ENCODE data around the gene B9D1.
A peak's percentile ranks its signal among the peaks of the same experiment; 100 is the strongest.

The B9D1 gene

GRCh38 chr17:19336938-19337711, 25.4 kb downstream of the B9D1 start:
- ChIA-PET POLR2A (no interaction called here), CTCF (interaction anchor here (1.1 kb wide), 2 partner anchors 15 to 155 kb away, joined by 3 to 4 read pairs; no protein-coding TSS in a partner anchor)
- TF ChIP-seq ZNF384 (IDR thresholded peaks at IDR 0.05): no peak
- TF ChIP-seq LEF1 (IDR thresholded peaks at IDR 0.05; ENCODE audit: borderline replicate concordance): no peak
- TF ChIP-seq SP1 (IDR thresholded peaks at IDR 0.05): no peak
- TF ChIP-seq FOXA1 (IDR thresholded peaks at IDR 0.05): no peak
- TF ChIP-seq L3MBTL2 (conservative IDR thresholded peaks at IDR 0.05): no peak
- TF ChIP-seq HDGF (IDR thresholded peaks at IDR 0.05; ENCODE audit: borderline replicate concordance): peak; percentile 32; the same call in 1 of the 2 replicates
- no peak for TF ChIP-seq ELF4 (IDR thresholded peaks at IDR 0.05)
- TF ChIP-seq SUZ12 (IDR thresholded peaks at IDR 0.05): no peak
- TF ChIP-seq ARNT (IDR thresholded peaks at IDR 0.05): no peak
- no peak for DNase-seq (ENCODE audit: extremely low spot score)

DNA sequence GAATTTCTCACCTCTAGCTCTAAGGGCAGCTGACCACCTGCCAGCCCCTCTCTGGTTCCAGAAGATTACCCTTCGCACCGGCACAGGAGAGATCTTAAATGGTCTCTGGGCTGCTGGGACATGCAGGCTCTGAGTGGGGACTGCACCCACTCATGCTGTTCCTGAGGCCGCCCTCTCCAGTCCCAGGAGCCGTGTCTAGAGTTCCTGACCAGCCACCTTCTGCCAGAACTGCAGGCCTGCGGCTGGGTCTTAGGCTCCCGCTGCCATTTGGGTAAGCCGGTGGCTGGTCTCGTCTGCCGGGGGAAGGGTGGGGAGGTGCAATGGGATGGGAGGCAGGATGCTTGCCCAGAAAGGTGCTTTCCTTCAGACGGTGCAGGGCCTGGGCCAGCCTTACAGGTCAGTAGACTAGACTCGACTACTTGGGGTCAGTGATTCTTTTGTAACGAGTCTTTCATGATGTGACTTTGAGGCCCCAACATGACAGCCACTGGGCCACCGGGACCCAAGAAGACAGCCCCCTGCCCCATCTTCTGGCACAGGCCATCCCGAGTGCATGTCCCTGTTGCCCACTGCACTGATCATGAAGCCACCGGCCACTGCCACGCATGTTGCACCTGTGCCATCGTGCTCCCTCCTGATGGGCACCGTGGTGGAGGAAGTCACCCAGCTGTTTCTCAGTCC, 26.4 kb downstream of the B9D1 start:
- no peak for DNase-seq (ENCODE audit: extremely low spot score)
- TF ChIP-seq NFRKB (IDR thresholded peaks at IDR 0.05): no peak
- no peak for TF ChIP-seq ARNT (IDR thresholded peaks at IDR 0.05)
- no peak for TF ChIP-seq FOXA1 (IDR thresholded peaks at IDR 0.05)
- no peak for TF ChIP-seq SUZ12 (IDR thresholded peaks at IDR 0.05)
- no peak for TF ChIP-seq LEF1 (IDR thresholded peaks at IDR 0.05; ENCODE audit: borderline replicate concordance)
- no peak for TF ChIP-seq PKNOX1 (IDR thresholded peaks at IDR 0.05)
- TF ChIP-seq CTBP1 (IDR thresholded peaks at IDR 0.05; ENCODE audit: borderline replicate concordance): no peak
- TF ChIP-seq SP1 (IDR thresholded peaks at IDR 0.05): no peak
- no peak for TF ChIP-seq ELF4 (IDR thresholded peaks at IDR 0.05)
- no peak for TF ChIP-seq FOXM1 (IDR thresholded peaks at IDR 0.05; ENCODE audit: borderline replicate concordance)
- TF ChIP-seq L3MBTL2 (conservative IDR thresholded peaks at IDR 0.05): no peak
- no peak for TF ChIP-seq ZNF384 (IDR thresholded peaks at IDR 0.05)
- no peak for TF ChIP-seq FOXK2 (IDR thresholded peaks at IDR 0.05)
- TF ChIP-seq HDGF (IDR thresholded peaks at IDR 0.05; ENCODE audit: borderline replicate concordance): no peak
- POLR2A ChIA-PET: no interaction called here
- CTCF ChIA-PET: no interaction called here

GRCh38 chr17:19334331-19334730, 28.2 kb downstream of the B9D1 start:
- DNase-seq (ENCODE audit: extremely low spot score): no peak
- ChIA-PET CTCF (no interaction called here), POLR2A (no interaction called here)
- no peak for TF ChIP-seq TARDBP (IDR thresholded peaks at IDR 0.05)
- TF ChIP-seq ELF4 (IDR thresholded peaks at IDR 0.05): no peak
- TF ChIP-seq LEF1 (IDR thresholded peaks at IDR 0.05; ENCODE audit: borderline replicate concordance): no peak
- TF ChIP-seq FOXK2 (IDR thresholded peaks at IDR 0.05): no peak
- no peak for TF ChIP-seq NFRKB (IDR thresholded peaks at IDR 0.05)
- no peak for TF ChIP-seq CTBP1 (IDR thresholded peaks at IDR 0.05; ENCODE audit: borderline replicate concordance)
- no peak for TF ChIP-seq ARNT (IDR thresholded peaks at IDR 0.05)
- no peak for TF ChIP-seq PKNOX1 (IDR thresholded peaks at IDR 0.05)

GRCh38 chr17:19333736-19334290, 28.7 kb downstream of the B9D1 start:
- TF ChIP-seq NFRKB (IDR thresholded peaks at IDR 0.05): no peak
- TF ChIP-seq TARDBP (IDR thresholded peaks at IDR 0.05): no peak
- TF ChIP-seq ARNT (IDR thresholded peaks at IDR 0.05): no peak
- TF ChIP-seq ZNF384 (IDR thresholded peaks at IDR 0.05): no peak
- TF ChIP-seq ELF4 (IDR thresholded peaks at IDR 0.05): no peak
- no peak for TF ChIP-seq CTBP1 (IDR thresholded peaks at IDR 0.05; ENCODE audit: borderline replicate concordance)
- TF ChIP-seq FOXK2 (IDR thresholded peaks at IDR 0.05): no peak
- no peak for TF ChIP-seq PKNOX1 (IDR thresholded peaks at IDR 0.05)
- TF ChIP-seq FOXM1 (IDR thresholded peaks at IDR 0.05; ENCODE audit: borderline replicate concordance): no peak
- TF ChIP-seq L3MBTL2 (conservative IDR thresholded peaks at IDR 0.05): no peak
- ChIA-PET CTCF (interaction anchor here (0.6 kb wide), 1 partner anchor 12 kb away, joined by 3 read pairs; no protein-coding TSS in a partner anchor), POLR2A (no interaction called here)
- DNase-seq (ENCODE audit: extremely low spot score): no peak

GRCh38 chr17:19333132-19333440, 29.4 kb downstream of the B9D1 start:
- POLR2A ChIA-PET: no interaction called here
- CTCF ChIA-PET: no interaction called here

More at GRCh38 chr17:19333132-19333440, 29.4 kb downstream of the B9D1 start:
- no peak for DNase-seq (ENCODE audit: extremely low spot score)
- TF ChIP-seq SUZ12 (IDR thresholded peaks at IDR 0.05): no peak
- TF ChIP-seq ARNT (IDR thresholded peaks at IDR 0.05): no peak
- no peak for TF ChIP-seq NFRKB (IDR thresholded peaks at IDR 0.05)
- TF ChIP-seq CTBP1 (IDR thresholded peaks at IDR 0.05; ENCODE audit: borderline replicate concordance): no peak
- TF ChIP-seq ZNF384 (IDR thresholded peaks at IDR 0.05): no peak
- TF ChIP-seq LEF1 (IDR thresholded peaks at IDR 0.05; ENCODE audit: borderline replicate concordance): no peak
- no peak for TF ChIP-seq L3MBTL2 (conservative IDR thresholded peaks at IDR 0.05)
- no peak for TF ChIP-seq HDGF (IDR thresholded peaks at IDR 0.05; ENCODE audit: borderline replicate concordance)
- TF ChIP-seq FOXK2 (IDR thresholded peaks at IDR 0.05): no peak
- TF ChIP-seq ELF4 (IDR thresholded peaks at IDR 0.05): no peak
- no peak for TF ChIP-seq FOXA1 (IDR thresholded peaks at IDR 0.05)
- no peak for TF ChIP-seq PKNOX1 (IDR thresholded peaks at IDR 0.05)
- no peak for TF ChIP-seq BHLHE40 (IDR thresholded peaks at IDR 0.05; ENCODE audit: borderline replicate concordance)
- no peak for TF ChIP-seq SP1 (IDR thresholded peaks at IDR 0.05)
- no peak for TF ChIP-seq TARDBP (IDR thresholded peaks at IDR 0.05)
- TF ChIP-seq FOXM1 (IDR thresholded peaks at IDR 0.05; ENCODE audit: borderline replicate concordance): no peak
